H1 (cell line): ENCODE measurements around the gene MACROH2A1. TPM values are rescaled to one million over a fixed set of nuclear protein-coding genes. Genes with fewer than 3 reads are reported as not detected.

Experiments
- BCL11A ChIP-seq, 2 experiments: IDR thresholded peaks; one replicate each; pipeline ENCODE4 v1.6.1; 2011; ENCODE audit warnings: low read depth in 2 of 2, low read length in 2 of 2, mild to moderate bottlenecking in 2 of 2
- CTBP2 ChIP-seq: IDR thresholded peaks from 2 replicates; pipeline ENCODE4 v1.7.0; 2011; ENCODE audit warnings: borderline replicate concordance, mild to moderate bottlenecking, moderate library complexity, mixed read lengths, low read length; ENCODE audit not compliant: insufficient read depth, insufficient read length
- EGR1 ChIP-seq: IDR thresholded peaks from 2 replicates; pipeline ENCODE4 v1.6.1; 2011; ENCODE audit warnings: low read depth, low read length, borderline replicate concordance
- EP300 ChIP-seq, 2 experiments: IDR thresholded peaks; 1 replicate in 1 of 2; 2 replicates in 1 of 2; pipeline ENCODE4 v1.6.1; 2011 to 2012; ENCODE audit warnings: low read depth in 2 of 2, low read length in 2 of 2, mild to moderate bottlenecking in 2 of 2, borderline replicate concordance in 1 of 2, inconsistent platforms in 1 of 2, moderate library complexity in 1 of 2
- RAD21 ChIP-seq, 2 experiments: IDR thresholded peaks in 1 of 2; conservative IDR thresholded peaks in 1 of 2; 2 replicates each; pipeline ENCODE4 v1.6.1; 2011; ENCODE audit warnings: low read depth in 2 of 2, low read length in 2 of 2, improper control_type of control experiment in 1 of 2, inconsistent platforms in 1 of 2, mild to moderate bottlenecking in 1 of 2, moderate library complexity in 1 of 2
- RFX5 ChIP-seq: IDR thresholded peaks from 2 replicates; pipeline ENCODE4 v1.6.1; 2011; ENCODE audit warnings: low read depth, low read length, improper control_type of control experiment, borderline replicate concordance
- SP2 ChIP-seq: IDR thresholded peaks from 2 replicates; pipeline ENCODE4 v1.6.1; 2012; ENCODE audit warnings: mild to moderate bottlenecking, low read length, inconsistent platforms
- polyA plus RNA-seq, 7 experiments: library from polyadenylated mRNA; depleted of rRNA in 3 of 7; stranded (reverse) in 5 of 7; unstranded in 2 of 7; fragments of >200 nt in 5 of 7; fragments of 200-250 nt in 2 of 7; gene quantifications; 1 replicate in 5 of 7; 2 replicates in 1 of 7; 4 replicates in 1 of 7; pipeline versions ENCODE4 v1.2.1 to v1.2.3, GENCODE V29; 2011 to 2013; ENCODE audit warnings: missing spikeins in 2 of 7, mixed read lengths in 2 of 7
- total RNA-seq: library from RNA; stranded (reverse); fragmentation: NEBNext Ultra II Directional; extraction: Animal tissue kit (Norgen Biotek cat#: 25700); gene quantifications from 2 replicates; pipeline ENCODE4 v1.2.1, GENCODE V29; 2021

Gene MACROH2A1
- total and polyA plus RNA-seq, 2 of the 8 experiments (the other 6 are each of a cell fraction or from before 2014, with no cell fraction given), result 60.0 to 92.3 TPM

- TF ChIP-seq BCL11A (IDR thresholded peaks at IDR 0.05; ENCODE audit: low read depth in 2 of 2, low read length in 2 of 2) (no peak), SP2 (no peak), EGR1 (no peak), RFX5 (no peak), EP300 (IDR thresholded peaks at IDR 0.05; ENCODE audit: borderline replicate concordance in 1 of 2, low read depth in 2 of 2, low read length in 2 of 2) (no peak), CTBP2 (no peak), RAD21 (IDR thresholded peaks at IDR 0.05 in 1 of 2, conservative IDR thresholded peaks at IDR 0.05 in 1 of 2; ENCODE audit: low read depth in 2 of 2, low read length in 2 of 2) (no peak)
Observed at GRCh38 chr5:135392256-135392655, 6.8 kb downstream of the MACROH2A1 start (continued).
